Stimulated activated CD8-positive, alpha-beta memory T cell treated with anti-CD3 and anti-CD28 coated beads, Interleukin-4, amount 100 ng/mL, for 48 hours (primary cell): ENCODE results near the gene CCDC192.
A peak's percentile ranks its signal among the peaks of the same experiment; 100 is the strongest.

Experiments used
- DNase-seq: peaks from one replicate; pipeline ENCODE4 v3.0.0-alpha.2; 2020

CCDC192 gene

GRCh38 chr5:127931396-127931795 lies 228.2 kb downstream of the CCDC192 start:
- no peak for DNase-seq

GRCh38 chr5:127933348-127933747 lies 230.2 kb downstream of the CCDC192 start:
- no peak for DNase-seq

GRCh38 chr5:127934791-127935256 lies 231.6 kb downstream of the CCDC192 start:
- no peak for DNase-seq

GRCh38 chr5:127935398-127935797 lies 232.2 kb downstream of the CCDC192 start:
- DNase-seq = no peak

- peak; percentile 42 for DNase-seq
Measured at GRCh38 chr5:127936439-127936972, 233.3 kb downstream of the CCDC192 start.

- no peak for DNase-seq
Measured at GRCh38 chr5:127938746-127939145, 235.6 kb downstream of the CCDC192 start.

GRCh38 chr5:127940854-127941253 lies 237.7 kb downstream of the CCDC192 start:
- no peak for DNase-seq

- no peak for DNase-seq
Measured at GRCh38 chr5:127941646-127942045, 238.5 kb downstream of the CCDC192 start.

GRCh38 chr5:127942246-127943060 lies 239.3 kb downstream of the CCDC192 start:
- no peak for DNase-seq

- DNase-seq = no peak
Measured at GRCh38 chr5:127943061-127943371, 239.8 kb downstream of the CCDC192 start.

GRCh38 chr5:127944125-127944524 lies 240.9 kb downstream of the CCDC192 start:
- DNase-seq = no peak

- DNase-seq = no peak
Measured at GRCh38 chr5:127947941-127948340, 244.8 kb downstream of the CCDC192 start.

- no peak for DNase-seq
Measured at GRCh38 chr5:127950707-127951391, 247.7 kb downstream of the CCDC192 start.

GRCh38 chr5:127951791-127952190 lies 248.6 kb downstream of the CCDC192 start:
- DNase-seq = no peak

- DNase-seq = no peak
Measured at GRCh38 chr5:127957183-127957582, 254.0 kb downstream of the CCDC192 start.

GRCh38 chr5:127957701-127958239 lies 254.6 kb downstream of the CCDC192 start:
- DNase-seq = no peak

- no peak for DNase-seq
Measured at GRCh38 chr5:127958421-127959011, 255.3 kb downstream of the CCDC192 start.

GRCh38 chr5:127959152-127959764 lies 256.1 kb downstream of the CCDC192 start:
- DNase-seq = no peak

GRCh38 chr5:127960270-127960691 lies 257.1 kb downstream of the CCDC192 start:
- DNase-seq = no peak

GRCh38 chr5:127961006-127961762 lies 258.0 kb downstream of the CCDC192 start:
- DNase-seq = no peak

- DNase-seq = no peak
Measured at GRCh38 chr5:127961763-127962145, 258.6 kb downstream of the CCDC192 start.

GRCh38 chr5:127962491-127962890 lies 259.3 kb downstream of the CCDC192 start:
- DNase-seq = no peak
